Left ventricle myocardium inferior (tissue), 1 donor: ENCODE results near the gene CEACAM6. TPM values are rescaled to one million over a fixed set of nuclear protein-coding genes. Genes with fewer than 3 reads are reported as not detected.
"Not testable (repeated sequence)": the region's sequence is repeated elsewhere in the genome, so short reads cannot be mapped to it uniquely, and the experiment has no call there.

Experiments used
- DNase-seq: peaks from one replicate; pipeline ENCODE4 v3.0.0-alpha.2; 2020
- H3K27ac ChIP-seq: fragments of 200-600 bp; replicated peaks from 2 replicates; pipeline ENCODE4 v1.8.0; 2021
- H3K27me3 ChIP-seq: fragments of 200-600 bp; 2 replicates; pipeline ENCODE4 v1.8.0; 2021; ENCODE audit warnings: low read depth
- H3K36me3 ChIP-seq: fragments of 200-600 bp; 2 replicates; pipeline ENCODE4 v1.8.0; 2021
- H3K4me1 ChIP-seq: fragments of 200-600 bp; 2 replicates; pipeline ENCODE4 v1.8.0; 2021
- H3K4me3 ChIP-seq: fragments of 200-600 bp; 2 replicates; pipeline ENCODE4 v1.8.0; 2021; ENCODE audit warnings: mild to moderate bottlenecking, moderate library complexity
- H3K9me3 ChIP-seq: fragments of 200-600 bp; replicated peaks from 2 replicates; pipeline ENCODE4 v1.8.0; 2021
- CTCF ChIP-seq: fragments of 200-600 bp; IDR thresholded peaks from 2 replicates; pipeline ENCODE4 v1.8.0; 2021; ENCODE audit warnings: antibody characterized with exemption, mild to moderate bottlenecking, borderline replicate concordance
- intact Hi-C: fragments of 100-400 bp; cut with micrococcal nuclease; formaldehyde crosslinking; loops from one replicate; pipeline ENCODE4 v1.11.0; 2022
- total RNA-seq: library from RNA; stranded (reverse); fragmentation: NEBNext Ultra II Directional; extraction: Animal tissue kit (Norgen Biotek cat#: 25700); gene quantifications from one replicate; pipeline ENCODE4 v1.2.1, GENCODE V29; 2021
- donor health status: DM: no; HTN: yes; CAD: no; lungs with severe emphysema.

Gene CEACAM6
- total RNA-seq, 1 donor from 2014 or later = 0.11 TPM

GRCh38 chr19:41784743-41785142, 29.4 kb downstream of the CEACAM6 start:
- Histone ChIP-seq H3K27me3 (peaks cover 91% of the 10 kb centered on the region), H3K27ac (no peak overlapping the region)
- intact Hi-C loops = no loop called here

DNA sequence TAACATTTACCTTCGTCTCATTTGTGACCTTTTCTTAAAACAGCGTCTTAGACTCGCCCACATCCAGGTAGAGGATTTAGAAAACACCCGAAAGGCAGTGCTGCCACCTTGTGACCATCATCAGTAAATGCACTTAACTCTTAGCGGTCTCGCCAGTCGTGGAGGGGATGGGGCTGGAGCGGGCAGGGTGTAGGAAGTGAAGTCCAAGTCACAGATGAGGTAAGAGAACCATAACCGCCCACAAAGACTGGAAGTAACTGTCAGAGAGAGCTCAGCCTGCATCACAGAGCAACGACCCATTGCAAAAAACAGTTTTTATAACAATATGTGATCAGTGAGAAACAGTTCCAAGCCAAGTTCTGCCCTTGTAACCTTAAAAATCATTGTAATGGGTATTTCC, 30.3 kb downstream of the CEACAM6 start:
- Histone ChIP-seq H3K36me3 (no peaks in the 10 kb centered on the region), H3K27ac (no peak overlapping the region), H3K4me1 (peaks cover 5% of the 10 kb centered on the region), H3K9me3 (no peaks in the 10 kb centered on the region), H3K27me3 (peaks cover 91% of the 10 kb centered on the region), H3K4me3 (no peak overlapping the region)
- TF ChIP-seq CTCF = peak; percentile 81
- intact Hi-C loops = no loop called here
- no peak for DNase-seq

More at GRCh38 chr19:41784743-41785142, 29.4 kb downstream of the CEACAM6 start:
- DNase-seq = no peak
- no peaks in the 10 kb centered on the region for H3K9me3 ChIP-seq
- no peak for TF ChIP-seq CTCF
- H3K4me1 ChIP-seq = peaks cover 5% of the 10 kb centered on the region
- H3K4me3 ChIP-seq = no peak overlapping the region
- H3K36me3 ChIP-seq = no peaks in the 10 kb centered on the region

DNA sequence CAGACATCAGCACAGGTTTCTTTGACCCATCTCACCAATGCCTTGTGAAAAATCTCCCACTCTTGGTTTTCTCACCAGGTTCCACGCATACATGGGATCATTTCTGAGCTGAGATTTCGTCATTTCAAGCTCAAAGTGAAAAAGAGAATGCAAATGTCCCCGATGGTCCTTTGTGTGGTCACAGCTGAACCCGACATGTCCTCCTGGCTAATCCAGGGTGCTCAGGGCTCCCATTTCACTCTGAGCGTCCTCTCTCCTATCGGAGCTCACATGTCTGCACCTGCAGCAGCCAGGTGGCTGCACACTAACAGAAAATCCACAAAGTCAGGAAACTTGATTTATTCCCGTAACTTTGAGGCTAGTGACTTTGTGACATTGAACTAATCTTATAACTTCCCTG, 31.7 kb downstream of the CEACAM6 start:
- H3K27me3 ChIP-seq = peaks cover 92% of the 10 kb centered on the region
- no peak for TF ChIP-seq CTCF
- no peak overlapping the region for H3K27ac ChIP-seq
- H3K9me3 ChIP-seq = no peaks in the 10 kb centered on the region
- H3K36me3 ChIP-seq = no peaks in the 10 kb centered on the region
- peaks cover 5% of the 10 kb centered on the region for H3K4me1 ChIP-seq
- intact Hi-C loops = no loop called here
- H3K4me3 ChIP-seq = no peak overlapping the region
- DNase-seq = no peak

- H3K4me3 ChIP-seq, H3K27ac ChIP-seq, intact Hi-C loops, H3K4me1 ChIP-seq, H3K36me3 ChIP-seq, H3K9me3 ChIP-seq, DNase-seq: not testable (repeated sequence)
- H3K27me3 ChIP-seq = peaks cover 92% of the 10 kb centered on the region
Measured at GRCh38 chr19:41788518-41788917, 33.2 kb downstream of the CEACAM6 start.

DNA sequence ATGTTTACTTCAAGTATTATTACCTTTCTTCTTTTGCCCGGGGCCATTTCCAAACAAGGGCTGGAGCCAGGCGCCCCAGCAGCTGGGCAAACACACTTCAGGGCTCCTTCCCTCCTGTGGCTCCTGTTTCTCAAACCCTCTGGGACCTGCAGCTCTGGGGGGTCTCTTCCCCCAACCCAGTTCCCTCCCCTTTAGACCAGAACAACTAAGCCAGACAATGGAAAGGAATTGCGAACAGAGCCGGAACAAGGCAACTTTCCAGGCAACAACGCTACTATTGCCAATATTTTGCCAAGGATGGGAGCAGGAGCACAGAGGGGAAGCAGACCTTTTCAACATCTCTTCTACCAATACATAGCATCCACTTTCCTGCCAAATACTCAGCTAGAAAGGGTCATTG, 33.7 kb downstream of the CEACAM6 start:
- H3K27ac ChIP-seq, H3K4me3 ChIP-seq, intact Hi-C loops, H3K4me1 ChIP-seq, DNase-seq, H3K9me3 ChIP-seq, H3K36me3 ChIP-seq: not testable (repeated sequence)
- H3K27me3 ChIP-seq = peaks cover 92% of the 10 kb centered on the region

GRCh38 chr19:41792513-41793413, 37.4 kb downstream of the CEACAM6 start:
- Histone ChIP-seq H3K4me1 (no peaks in the 10 kb centered on the region), H3K4me3 (no peak overlapping the region), H3K36me3 (no peaks in the 10 kb centered on the region), H3K27me3 (peaks cover 92% of the 10 kb centered on the region), H3K9me3 (no peaks in the 10 kb centered on the region), H3K27ac (no peak overlapping the region)
- intact Hi-C loops = no loop called here
- TF ChIP-seq CTCF = peak; percentile 51
- peak; percentile 27 for DNase-seq
